Measurements from ENCODE around the gene FUS.

- TF ChIP-seq GATA2 (IDR thresholded peaks at IDR 0.05; ENCODE audit: low read depth, low read length) (no peak), GATA3 (IDR thresholded peaks at IDR 0.05; ENCODE audit: low read depth, low read length) (no peak)
These were observed 1.3 kb downstream of the FUS start for GRCh38 chr16:31181102-31181830.
